Right renal cortex interstitium (tissue), 3 donors: ENCODE data around the gene SYN1. TPM values are rescaled to one million over a fixed set of nuclear protein-coding genes. Genes with fewer than 3 reads are reported as not detected.

Experiments
- DNase-seq, 3 donors: peaks; one replicate each; pipeline ENCODE4 v3.0.0-alpha.2; 2013; ENCODE audit warnings: low read depth in 3 of 3, low spot score in 2 of 3
- polyA plus RNA-seq, 3 donors: library from polyadenylated mRNA; unstranded; fragments of 120-200 nt; gene quantifications; one replicate each; pipeline ENCODE4 v1.2.1, GENCODE V29; 2013; ENCODE audit not compliant: insufficient read length in 3 of 3

SYN1 gene
- polyA plus RNA-seq, 3 donors = 5.6 to 6.5 (median 6.4) TPM

GRCh38 chrX:47574547-47575301 is 44.9 kb downstream of the SYN1 start:
- DNase-seq = no peak

DNA sequence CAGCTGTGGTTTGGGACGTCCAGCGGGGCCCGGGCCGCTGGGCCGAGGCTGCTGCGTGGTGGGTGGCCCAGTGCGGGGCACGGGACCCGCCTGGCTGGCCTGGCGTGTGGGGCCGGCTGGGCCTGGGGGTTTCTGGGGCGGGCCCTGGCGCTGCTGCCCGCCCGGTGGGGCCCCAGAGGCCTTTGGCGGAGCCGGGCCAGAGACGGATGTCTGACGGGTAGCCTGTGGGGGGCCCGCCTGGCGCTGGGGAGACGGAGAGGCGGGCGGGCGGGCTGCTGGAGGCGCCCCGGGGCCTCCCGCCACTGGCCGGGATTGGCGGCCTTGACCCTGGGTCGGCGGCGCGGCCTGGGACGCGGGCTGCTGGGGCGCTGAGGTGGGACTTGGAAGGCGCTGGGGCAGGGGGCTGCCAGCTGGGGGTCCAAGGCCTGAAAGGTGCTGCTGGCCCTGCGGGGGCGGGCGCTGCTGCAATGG is 45.5 kb downstream of the SYN1 start:
- DNase-seq = no peak

DNA sequence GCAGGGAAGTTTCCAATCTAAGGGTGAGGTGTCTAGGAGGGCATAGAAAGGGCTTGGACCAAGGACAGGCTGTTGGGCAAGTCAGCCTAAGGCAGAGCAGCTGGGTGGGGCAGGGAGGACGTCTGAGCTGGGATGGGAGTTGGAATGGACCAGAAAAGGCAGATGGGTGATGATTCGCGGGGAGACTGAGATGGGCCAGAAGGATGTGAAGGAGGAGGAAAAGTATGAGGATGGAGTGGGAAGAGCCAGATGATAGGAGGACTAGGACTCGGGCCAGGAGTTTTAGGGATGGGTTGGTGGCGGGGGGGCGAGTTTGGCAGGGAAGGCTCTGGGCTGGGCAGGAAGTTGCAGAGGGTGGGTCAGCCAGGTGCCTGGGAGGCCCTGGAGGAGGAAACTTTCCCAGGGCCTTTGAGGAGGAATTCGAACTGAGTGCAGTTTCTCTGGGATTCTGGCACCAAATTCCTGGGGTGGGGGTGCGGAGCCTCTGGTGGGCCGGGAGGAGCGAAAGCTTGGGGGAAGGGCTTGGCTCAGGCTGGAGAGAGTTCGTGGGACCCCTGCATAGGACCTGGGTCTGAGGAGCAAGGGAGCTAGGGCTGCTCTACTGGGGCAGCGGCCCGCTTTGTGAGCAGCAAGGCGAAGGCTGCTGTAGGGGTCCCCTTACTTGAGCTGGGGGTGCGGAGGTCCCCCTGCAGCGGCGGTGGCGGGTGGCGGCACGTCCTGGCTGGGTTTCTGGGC is 46.1 kb downstream of the SYN1 start:
- peak in 1 of 3 donors; percentile 61 for DNase-seq

DNA sequence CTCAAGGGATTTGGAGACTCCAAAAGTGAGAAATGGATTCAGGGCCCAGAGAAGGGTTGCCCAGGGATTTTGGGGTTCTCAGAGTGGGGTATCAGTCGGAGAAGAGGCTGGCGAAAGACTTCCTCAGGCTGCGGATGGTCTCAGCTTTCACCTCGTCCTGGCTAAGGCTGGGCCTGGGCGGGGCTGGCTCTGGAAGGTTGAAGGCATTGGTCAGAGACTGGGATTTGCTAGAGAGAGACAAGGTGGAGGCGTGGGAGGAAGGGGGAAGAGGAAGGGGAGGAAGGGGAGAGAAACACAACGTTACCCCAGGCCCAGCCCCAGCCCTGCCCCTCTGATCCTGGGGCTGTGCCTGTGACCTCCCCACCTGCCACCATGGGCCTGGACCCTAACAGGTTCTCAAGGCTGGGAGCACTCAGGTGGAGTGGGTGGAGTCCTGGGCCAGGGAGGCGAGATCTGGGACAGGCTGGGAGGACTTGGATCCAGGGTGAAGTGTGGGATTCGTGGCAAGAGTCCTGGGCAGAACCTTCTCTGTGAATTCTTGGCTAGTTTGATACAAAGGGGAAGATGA is 46.8 kb downstream of the SYN1 start:
- DNase-seq = no peak

GRCh38 chrX:47571896-47572295 is 47.8 kb downstream of the SYN1 start:
- DNase-seq = no peak

DNA sequence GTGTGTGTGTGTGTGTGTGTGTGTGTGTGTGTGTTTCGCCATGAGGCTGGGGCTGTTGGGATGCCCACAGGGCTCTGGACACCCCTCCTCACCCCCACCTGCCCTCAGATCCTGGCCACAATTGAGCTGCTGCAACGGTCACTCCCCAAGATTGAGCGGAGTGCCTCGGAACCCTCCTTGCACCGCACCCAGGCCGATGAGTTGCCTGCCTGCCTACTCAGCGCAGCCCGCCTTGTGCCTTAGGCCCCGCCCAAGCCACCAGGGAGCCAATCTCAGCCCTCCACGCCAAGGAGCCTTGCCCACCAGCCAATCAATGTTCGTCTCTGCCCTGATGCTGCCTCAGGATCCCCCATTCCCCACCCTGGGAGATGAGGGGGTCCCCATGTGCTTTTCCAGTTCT is 48.4 kb downstream of the SYN1 start:
- DNase-seq = no peak

GRCh38 chrX:47570794-47571193 is 48.9 kb downstream of the SYN1 start:
- no peak for DNase-seq

DNA sequence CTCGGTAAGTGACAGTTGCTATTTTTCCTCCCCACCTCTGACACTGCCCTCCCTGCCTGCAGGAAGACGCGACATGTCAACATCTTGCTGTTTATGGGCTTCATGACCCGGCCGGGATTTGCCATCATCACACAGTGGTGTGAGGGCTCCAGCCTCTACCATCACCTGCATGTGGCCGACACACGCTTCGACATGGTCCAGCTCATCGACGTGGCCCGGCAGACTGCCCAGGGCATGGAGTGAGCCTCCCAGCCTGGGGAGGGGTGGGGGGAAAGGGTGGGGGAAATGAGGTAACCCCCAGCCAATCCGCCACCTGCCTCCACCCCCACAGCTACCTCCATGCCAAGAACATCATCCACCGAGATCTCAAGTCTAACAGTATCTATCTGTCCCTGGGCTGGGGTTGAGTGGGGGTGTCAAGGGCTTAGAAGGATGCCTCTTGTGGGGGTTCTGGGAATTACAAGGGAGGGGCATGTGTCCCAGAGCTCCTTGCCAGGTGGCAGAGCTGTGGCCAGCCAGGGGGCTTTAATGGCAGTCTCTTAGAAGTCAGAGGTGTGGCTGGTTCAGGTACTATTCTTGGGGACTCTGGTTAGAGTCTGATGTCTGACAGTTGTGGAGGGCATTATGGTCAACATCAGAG is 50.9 kb downstream of the SYN1 start:
- no peak for DNase-seq

- DNase-seq = no peak
These were observed 52.8 kb downstream of the SYN1 start for GRCh38 chrX:47566841-47567240.

- DNase-seq = no peak
These were observed 55.1 kb downstream of the SYN1 start for GRCh38 chrX:47564438-47565085.

DNA sequence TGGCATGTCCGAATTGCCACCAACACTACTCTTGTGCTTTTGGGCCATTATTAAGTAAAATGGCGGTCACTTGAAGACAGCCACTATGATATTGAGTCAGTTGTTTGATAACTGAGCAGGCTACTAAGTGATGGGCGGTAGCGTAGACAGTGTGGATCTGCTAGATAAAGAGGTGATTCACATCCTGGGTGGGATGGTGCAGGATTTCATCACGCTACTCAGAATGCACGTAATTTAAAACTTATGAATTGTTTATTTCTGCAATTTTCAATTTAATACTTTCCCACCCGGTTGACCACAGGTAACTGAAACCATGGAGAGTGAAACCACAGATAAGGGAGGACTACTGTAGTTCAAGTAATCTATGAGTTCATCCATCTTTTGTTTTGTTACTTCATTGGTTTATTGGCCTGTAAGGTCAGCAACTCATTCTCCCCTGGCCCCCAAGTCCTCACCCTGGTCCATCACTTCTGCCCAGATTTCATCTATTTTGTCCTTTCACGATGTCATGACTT is 55.8 kb downstream of the SYN1 start:
- DNase-seq = no peak

DNA sequence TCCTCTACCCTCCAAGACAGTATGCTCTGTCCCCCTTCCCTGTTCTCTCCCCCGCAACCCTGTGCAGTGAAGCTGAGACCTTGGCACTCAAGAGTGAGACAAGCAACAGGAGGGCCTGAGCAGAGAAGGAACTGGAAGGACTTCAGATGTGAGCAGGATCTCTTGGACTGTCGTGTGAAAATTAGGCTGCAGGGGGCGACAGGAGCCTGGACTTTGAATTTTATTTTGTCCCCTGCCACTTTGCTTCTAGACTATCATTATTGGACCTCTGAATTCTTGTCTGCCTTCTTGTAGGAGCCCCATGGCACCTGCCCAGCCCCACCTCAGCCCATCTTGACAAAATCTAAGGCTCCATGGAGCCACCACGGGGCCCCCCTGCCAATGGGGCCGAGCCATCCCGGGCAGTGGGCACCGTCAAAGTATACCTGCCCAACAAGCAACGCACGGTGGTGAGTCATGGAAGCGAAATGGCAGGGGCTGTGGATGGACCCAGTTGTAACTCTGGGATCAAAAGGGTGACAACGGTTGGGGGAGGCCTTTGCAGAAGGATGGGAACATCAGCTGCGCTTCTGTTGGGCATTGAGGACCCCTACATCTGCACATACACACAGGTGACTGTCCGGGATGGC is 56.9 kb downstream of the SYN1 start:
- no peak for DNase-seq

- DNase-seq = no peak
These were observed 58.0 kb downstream of the SYN1 start for GRCh38 chrX:47561659-47562151.

GRCh38 chrX:47560934-47561658 is 58.6 kb downstream of the SYN1 start, which contains the start of gene ARAF:
Gene ARAF (plus strand): TSS chrX:47561205. CDS start chrX:47562968, 1,763 bp downstream.
- peak; percentile 94 to 98 (median 94) for DNase-seq

DNA sequence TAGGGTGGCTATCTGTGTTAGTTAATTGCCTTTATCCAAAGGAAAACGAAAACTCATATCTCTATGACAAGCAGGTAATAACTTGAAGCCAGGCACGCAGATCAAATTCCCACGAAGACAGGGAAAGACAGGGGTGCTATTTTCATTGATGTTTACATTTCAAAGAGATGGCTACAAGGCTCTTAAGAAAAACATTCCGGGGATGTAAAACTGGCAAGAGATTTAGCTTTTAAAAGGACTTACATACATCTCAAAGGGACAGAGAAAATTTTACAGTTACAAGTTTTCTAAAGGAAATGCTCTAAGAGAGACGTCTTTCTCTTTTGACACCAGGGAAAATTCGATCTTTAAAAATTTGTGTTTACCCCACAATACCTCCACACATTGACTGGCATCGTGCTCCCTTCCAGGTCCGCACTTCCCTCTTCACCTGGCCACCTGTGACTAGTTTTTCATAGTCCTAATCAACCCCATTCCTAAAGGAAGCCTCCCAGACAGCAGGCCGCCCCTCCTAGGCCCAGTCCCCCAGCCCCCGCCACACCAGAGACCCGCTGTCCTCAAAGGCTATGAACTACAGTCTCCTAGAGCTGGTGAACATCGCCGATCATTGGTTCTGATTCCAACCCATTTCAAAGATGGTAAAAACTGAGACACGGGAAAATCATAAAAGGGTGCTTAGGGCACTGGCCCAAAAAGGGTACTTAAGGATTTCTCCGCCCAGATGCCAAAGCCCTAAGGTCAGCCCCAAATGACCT is 59.3 kb downstream of the SYN1 start:
- no peak for DNase-seq

DNA sequence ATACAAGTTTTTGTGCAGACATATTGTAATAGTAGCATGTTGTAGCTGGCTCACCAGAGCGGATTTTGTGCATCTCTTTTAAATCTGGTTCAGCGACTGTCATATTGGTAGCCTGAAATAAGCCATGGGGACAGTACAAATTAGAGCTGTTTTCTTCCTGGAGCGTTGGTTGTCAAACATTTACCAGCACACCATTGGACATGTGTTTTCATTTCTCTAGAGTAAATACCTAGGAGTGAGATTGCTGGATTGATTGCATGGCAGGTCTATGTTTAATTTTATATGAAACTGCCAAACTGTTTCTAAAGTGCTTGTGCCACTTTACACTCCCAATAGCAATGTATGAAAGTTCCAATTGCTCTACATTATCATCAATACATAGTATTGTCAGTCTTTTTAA is 61.2 kb downstream of the SYN1 start:
- no peak for DNase-seq

GRCh38 chrX:47556045-47556623 is 63.5 kb downstream of the SYN1 start:
- peak in 1 of 3 donors; percentile 72 for DNase-seq

DNA sequence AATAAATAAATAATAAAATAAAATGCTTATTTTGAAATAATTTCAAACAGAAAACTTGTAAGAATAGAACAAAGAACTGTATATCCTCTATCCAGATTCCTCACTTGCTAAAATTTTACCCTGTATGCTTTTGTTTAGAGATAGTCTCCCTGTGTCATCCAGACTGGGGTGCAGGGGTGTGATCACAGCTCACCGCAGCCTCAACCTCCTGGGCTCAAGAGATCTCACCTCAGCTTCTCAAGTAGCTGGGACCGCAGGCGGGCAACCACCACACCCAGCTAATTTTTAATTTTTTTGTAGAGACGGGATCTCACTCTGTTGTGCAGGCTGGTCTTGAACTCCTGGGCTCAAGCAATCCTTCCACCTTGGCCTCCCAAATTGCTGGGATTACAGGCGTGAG is 76.2 kb downstream of the SYN1 start:
- DNase-seq = no peak
